Measurements from ENCODE around the gene ZSWIM8. TPM values are rescaled to one million over a fixed set of nuclear protein-coding genes. Genes with fewer than 3 reads are reported as not detected.

Gene ZSWIM8
- polyA plus RNA-seq, 2 of the 4 experiments (the other 2 are of a cell fraction): 24.3 to 44.5 TPM

DNA sequence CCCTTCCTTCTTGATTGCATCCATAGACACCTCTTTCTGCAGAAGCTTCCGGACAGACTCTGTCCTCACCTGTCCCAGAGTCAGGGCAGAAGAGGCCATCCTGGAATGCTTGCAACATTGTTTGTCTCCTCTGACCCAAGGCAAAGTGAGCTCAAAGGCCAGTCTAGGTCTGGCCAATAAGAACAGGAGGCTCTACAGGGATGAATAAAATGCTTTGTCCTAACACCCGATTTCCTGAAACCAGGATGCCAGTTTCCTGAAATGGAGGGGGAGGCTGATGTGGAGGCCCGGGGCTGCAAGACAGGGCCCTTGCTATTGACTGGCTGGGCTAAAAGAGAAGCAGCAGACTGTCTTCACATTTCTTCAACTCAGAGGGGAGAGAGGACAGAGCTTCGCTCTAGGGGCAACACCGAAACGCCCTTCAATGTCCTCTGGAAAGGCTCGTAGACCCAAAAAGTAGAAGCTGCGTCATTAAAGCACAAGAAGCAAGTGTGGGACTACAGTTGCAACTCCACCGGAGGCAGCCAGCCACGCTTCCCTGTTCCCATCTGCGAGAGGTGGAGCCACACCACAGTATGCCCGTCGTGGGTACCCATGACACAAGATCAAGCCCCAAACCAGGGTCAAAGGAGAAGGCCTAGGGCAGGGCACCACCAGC, 55.1 kb downstream of the ZSWIM8 start:
- no peaks in the 10 kb centered on the region for H3K9me3 ChIP-seq
- ATAC-seq (no peak), FAIRE-seq (no peak), DNase-seq (ENCODE audit: low read depth in 1 of 2, low spot score in 1 of 2) (no peak)
- H3K4me1 ChIP-seq: peaks cover 9% of the 10 kb centered on the region; the same call in 2 of the 3 replicates
- no peak overlapping the region for H3K4me2 ChIP-seq
- H3K27ac ChIP-seq: no peak overlapping the region
- no peak overlapping the region for H3K4me3 ChIP-seq
- TF ChIP-seq HOXB5 (CRISPR knock-in tag; IDR thresholded peaks at IDR 0.05) (no peak), RNF2 (IDR thresholded peaks at IDR 0.05; ENCODE audit: borderline replicate concordance, low read depth) (no peak), BHLHE40 (IDR thresholded peaks at IDR 0.05; ENCODE audit: low read depth, low read length) (no peak), HOXA7 (CRISPR knock-in tag; IDR thresholded peaks at IDR 0.05) (no peak), ESRRA (IDR thresholded peaks at IDR 0.05; ENCODE audit: borderline replicate concordance, low read length) (no peak), RFX5 (IDR thresholded peaks at IDR 0.05) (no peak), NFE2L2 (conservative IDR thresholded peaks at IDR 0.05; ENCODE audit: low read length) (no peak), CBX8 (IDR thresholded peaks at IDR 0.05) (no peak), PHF8 (IDR thresholded peaks at IDR 0.05; ENCODE audit: borderline replicate concordance, low read depth) (no peak), CHD2 (IDR thresholded peaks at IDR 0.05; ENCODE audit: low read length, partially characterized antibody) (no peak)
- TF ChIP-seq, protein P1, sequence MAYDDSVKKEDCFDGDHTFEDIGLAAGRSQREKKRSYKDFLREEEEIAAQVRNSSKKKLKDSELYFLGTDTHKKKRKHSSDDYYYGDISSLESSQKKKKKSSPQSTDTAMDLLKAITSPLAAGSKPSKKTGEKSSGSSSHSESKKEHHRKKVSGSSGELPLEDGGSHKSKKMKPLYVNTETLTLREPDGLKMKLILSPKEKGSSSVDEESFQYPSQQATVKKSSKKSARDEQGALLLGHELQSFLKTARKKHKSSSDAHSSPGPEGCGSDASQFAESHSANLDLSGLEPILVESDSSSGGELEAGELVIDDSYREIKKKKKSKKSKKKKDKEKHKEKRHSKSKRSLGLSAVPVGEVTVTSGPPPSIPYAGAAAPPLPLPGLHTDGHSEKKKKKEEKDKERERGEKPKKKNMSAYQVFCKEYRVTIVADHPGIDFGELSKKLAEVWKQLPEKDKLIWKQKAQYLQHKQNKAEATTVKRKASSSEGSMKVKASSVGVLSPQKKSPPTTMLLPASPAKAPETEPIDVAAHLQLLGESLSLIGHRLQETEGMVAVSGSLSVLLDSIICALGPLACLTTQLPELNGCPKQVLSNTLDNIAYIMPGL (CRISPR knock-in tag; IDR thresholded peaks at IDR 0.05; ENCODE audit: borderline replicate concordance): no peak
- TF ChIP-seq, protein P2, sequence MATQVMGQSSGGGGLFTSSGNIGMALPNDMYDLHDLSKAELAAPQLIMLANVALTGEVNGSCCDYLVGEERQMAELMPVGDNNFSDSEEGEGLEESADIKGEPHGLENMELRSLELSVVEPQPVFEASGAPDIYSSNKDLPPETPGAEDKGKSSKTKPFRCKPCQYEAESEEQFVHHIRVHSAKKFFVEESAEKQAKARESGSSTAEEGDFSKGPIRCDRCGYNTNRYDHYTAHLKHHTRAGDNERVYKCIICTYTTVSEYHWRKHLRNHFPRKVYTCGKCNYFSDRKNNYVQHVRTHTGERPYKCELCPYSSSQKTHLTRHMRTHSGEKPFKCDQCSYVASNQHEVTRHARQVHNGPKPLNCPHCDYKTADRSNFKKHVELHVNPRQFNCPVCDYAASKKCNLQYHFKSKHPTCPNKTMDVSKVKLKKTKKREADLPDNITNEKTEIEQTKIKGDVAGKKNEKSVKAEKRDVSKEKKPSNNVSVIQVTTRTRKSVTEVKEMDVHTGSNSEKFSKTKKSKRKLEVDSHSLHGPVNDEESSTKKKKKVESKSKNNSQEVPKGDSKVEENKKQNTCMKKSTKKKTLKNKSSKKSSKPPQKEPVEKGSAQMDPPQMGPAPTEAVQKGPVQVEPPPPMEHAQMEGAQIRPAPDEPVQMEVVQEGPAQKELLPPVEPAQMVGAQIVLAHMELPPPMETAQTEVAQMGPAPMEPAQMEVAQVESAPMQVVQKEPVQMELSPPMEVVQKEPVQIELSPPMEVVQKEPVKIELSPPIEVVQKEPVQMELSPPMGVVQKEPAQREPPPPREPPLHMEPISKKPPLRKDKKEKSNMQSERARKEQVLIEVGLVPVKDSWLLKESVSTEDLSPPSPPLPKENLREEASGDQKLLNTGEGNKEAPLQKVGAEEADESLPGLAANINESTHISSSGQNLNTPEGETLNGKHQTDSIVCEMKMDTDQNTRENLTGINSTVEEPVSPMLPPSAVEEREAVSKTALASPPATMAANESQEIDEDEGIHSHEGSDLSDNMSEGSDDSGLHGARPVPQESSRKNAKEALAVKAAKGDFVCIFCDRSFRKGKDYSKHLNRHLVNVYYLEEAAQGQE (IDR thresholded peaks at IDR 0.05): no peak
- TF ChIP-seq, protein P3, sequence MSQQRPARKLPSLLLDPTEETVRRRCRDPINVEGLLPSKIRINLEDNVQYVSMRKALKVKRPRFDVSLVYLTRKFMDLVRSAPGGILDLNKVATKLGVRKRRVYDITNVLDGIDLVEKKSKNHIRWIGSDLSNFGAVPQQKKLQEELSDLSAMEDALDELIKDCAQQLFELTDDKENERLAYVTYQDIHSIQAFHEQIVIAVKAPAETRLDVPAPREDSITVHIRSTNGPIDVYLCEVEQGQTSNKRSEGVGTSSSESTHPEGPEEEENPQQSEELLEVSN (IDR thresholded peaks at IDR 0.05; ENCODE audit: borderline replicate concordance, low read depth): no peak
- TF ChIP-seq, protein P4, sequence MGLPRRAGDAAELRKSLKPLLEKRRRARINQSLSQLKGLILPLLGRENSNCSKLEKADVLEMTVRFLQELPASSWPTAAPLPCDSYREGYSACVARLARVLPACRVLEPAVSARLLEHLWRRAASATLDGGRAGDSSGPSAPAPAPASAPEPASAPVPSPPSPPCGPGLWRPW (IDR thresholded peaks at IDR 0.05): no peak
- ChIA-PET POLR2A (no interaction called here), CTCF (interaction anchor here (1.5 to 32.3 kb wide), 5 partner anchors 11 to 241 kb away, joined by 3 to 565 read pairs (median 23); partner anchors contain the start of gene CAMK2G)
- 90% methylated on average over 13 of the region's 13 CpGs for WGBS (ENCODE audit: missing lambda C conversion rate)

DNA sequence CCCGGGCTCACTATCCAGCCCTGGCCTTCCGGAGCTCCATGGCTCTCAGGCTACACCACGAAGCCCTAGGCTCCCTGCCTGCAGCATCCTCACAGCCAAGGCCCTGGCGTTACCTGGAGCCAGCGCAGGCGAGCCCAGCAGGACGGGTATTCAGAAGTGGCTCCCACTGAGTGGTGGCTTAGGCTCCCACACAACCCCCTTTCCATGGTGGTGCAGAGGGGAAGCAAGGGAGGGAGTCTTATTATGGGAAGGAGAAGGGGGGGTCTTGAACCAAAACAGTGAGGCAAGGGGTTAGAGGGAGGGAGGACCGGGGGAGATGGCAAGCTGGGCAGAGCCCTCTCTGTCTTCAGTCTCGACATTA, 55.6 kb downstream of the ZSWIM8 start:
- ATAC-seq (no peak), FAIRE-seq (no peak)
- POLR2A ChIA-PET: no interaction called here
- TF ChIP-seq KDM5A (IDR thresholded peaks at IDR 0.05) (no peak), BHLHE40 (IDR thresholded peaks at IDR 0.05; ENCODE audit: low read depth, low read length) (no peak), ZSCAN20 (CRISPR knock-in tag; IDR thresholded peaks at IDR 0.05) (no peak), NFE2L2 (conservative IDR thresholded peaks at IDR 0.05; ENCODE audit: low read length) (no peak), HDAC2 (IDR thresholded peaks at IDR 0.05) (no peak), TP53 (CRISPR knock-in tag; IDR thresholded peaks at IDR 0.05) (no peak), MAZ (IDR thresholded peaks at IDR 0.05; ENCODE audit: borderline replicate concordance, low read depth, low read length) (no peak), CHD4 (IDR thresholded peaks at IDR 0.05; ENCODE audit: borderline replicate concordance) (no peak), FOXS1 (CRISPR knock-in tag; IDR thresholded peaks at IDR 0.05) (no peak), RAD21 (conservative IDR thresholded peaks at IDR 0.05 in 1 of 2, IDR thresholded peaks at IDR 0.05 in 1 of 2) (no peak), RCOR1 (IDR thresholded peaks at IDR 0.05; ENCODE audit: low read depth, low read length) (no peak)
- TF ChIP-seq, protein P3 (IDR thresholded peaks at IDR 0.05; ENCODE audit: borderline replicate concordance, low read depth): no peak
- TF ChIP-seq, protein P4 (IDR thresholded peaks at IDR 0.05): no peak
- TF ChIP-seq, protein P1 (CRISPR knock-in tag; IDR thresholded peaks at IDR 0.05; ENCODE audit: borderline replicate concordance): no peak

More for the DNA sequence above, 55.6 kb downstream of the ZSWIM8 start:
- CTCF ChIA-PET: interaction anchor here (1.6 to 32.3 kb wide), 3 partner anchors 10 to 240 kb away, joined by 3 to 565 read pairs (median 93); partner anchors contain the start of gene CAMK2G
- Histone ChIP-seq H3K27ac (no peak overlapping the region), H3K4me2 (no peak overlapping the region), H3K9me3 (no peaks in the 10 kb centered on the region), H3K4me3 (no peak overlapping the region), H3K4me1 (peaks cover 9% of the 10 kb centered on the region; the same call in 2 of the 3 replicates)
- WGBS (ENCODE audit: missing lambda C conversion rate): 90% methylated on average over 9 of the region's 9 CpGs
- DNase-seq (ENCODE audit: low read depth in 1 of 2, low spot score in 1 of 2): no peak
